Glutamatergic neuron (in vitro differentiated cells): ENCODE data around the gene SSH3. TPM values are rescaled to one million over a fixed set of nuclear protein-coding genes. Genes with fewer than 3 reads are reported as not detected.

Experiments
- DNase-seq: peaks from one replicate; pipeline ENCODE4 v3.0.0; 2022
- H3K27ac Mint-ChIP-seq: one replicate; pipeline ENCODE4 v1.8.0; 2020; ENCODE audit warnings: mild to moderate bottlenecking, mixed read lengths, inconsistent platforms; ENCODE audit not compliant: unreplicated experiment
- H3K27me3 Mint-ChIP-seq: one replicate; pipeline ENCODE4 v1.8.0; 2020; ENCODE audit warnings: mild to moderate bottlenecking, moderate library complexity, mixed read lengths, inconsistent platforms; ENCODE audit not compliant: unreplicated experiment
- H3K36me3 Mint-ChIP-seq: one replicate; pipeline ENCODE4 v1.8.0; 2020; ENCODE audit warnings: mild to moderate bottlenecking, mixed read lengths, inconsistent platforms; ENCODE audit not compliant: unreplicated experiment
- H3K4me1 Mint-ChIP-seq: one replicate; pipeline ENCODE4 v1.8.0; 2020; ENCODE audit warnings: mild to moderate bottlenecking, low read depth, mixed read lengths, inconsistent platforms; ENCODE audit not compliant: unreplicated experiment
- H3K4me3 Mint-ChIP-seq: one replicate; pipeline ENCODE4 v1.8.0; 2020; ENCODE audit warnings: mild to moderate bottlenecking, mixed read lengths, inconsistent platforms; ENCODE audit not compliant: unreplicated experiment
- H3K9me3 Mint-ChIP-seq: one replicate; pipeline ENCODE4 v1.8.0; 2020; ENCODE audit warnings: mild to moderate bottlenecking, moderate library complexity, mixed read lengths, inconsistent platforms; ENCODE audit not compliant: unreplicated experiment
- total RNA-seq: library from RNA; stranded (reverse); fragmentation: NEBNext Ultra II Directional; extraction: Animal tissue kit (Norgen Biotek cat#: 25700); gene quantifications from one replicate; pipeline ENCODE4 v1.2.1, GENCODE V29; 2021; ENCODE audit not compliant: unreplicated experiment
- TF ChIP-seq, protein P1 (sequence below): fragments of 200-600 bp; sonication (generic); IDR thresholded peaks from one replicate; pipeline ENCODE4 v1.5.0; 2021; ENCODE audit not compliant: partially characterized antibody, unreplicated experiment

Gene SSH3
- total RNA-seq, 1 donor from 2014 or later = 8.3 TPM

DNA sequence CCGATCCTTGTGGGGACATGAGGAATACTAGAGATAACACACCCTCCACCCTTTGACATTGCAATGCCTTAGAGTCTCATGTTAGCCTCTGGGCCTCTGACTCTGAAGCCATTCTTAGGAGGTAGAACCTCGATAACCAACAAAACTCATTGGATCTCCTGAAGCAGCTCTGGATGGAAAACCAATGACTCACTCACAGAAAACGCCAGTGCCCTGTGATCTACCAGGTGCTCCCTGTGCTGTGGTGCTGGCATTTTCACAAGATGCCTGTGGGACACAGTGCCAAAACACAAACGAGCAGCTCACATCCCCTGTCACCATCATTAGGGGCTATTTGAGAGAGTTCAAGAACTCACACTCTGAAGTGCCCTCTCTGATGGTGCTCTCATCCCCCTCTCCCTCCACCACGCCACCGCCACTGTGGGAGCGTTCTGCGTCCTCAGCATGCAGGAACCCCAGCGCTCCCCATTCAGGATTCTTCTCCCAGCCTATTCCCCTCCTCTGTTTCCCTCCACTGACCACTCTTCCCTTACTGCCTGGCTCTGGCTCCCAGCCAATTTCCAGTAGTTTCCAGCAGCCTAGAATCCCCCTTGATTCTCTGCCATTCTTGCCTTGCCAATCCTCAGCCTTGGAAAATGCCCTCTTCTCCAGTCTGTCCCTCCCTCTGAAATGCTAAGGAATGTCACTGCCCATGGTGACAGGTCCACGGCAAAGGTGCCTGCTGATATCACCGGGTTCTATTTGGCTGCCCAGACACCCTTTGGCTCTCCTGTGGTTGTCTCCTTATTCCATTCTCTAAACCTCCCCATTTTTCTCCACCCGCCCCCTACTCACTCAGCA is 54.7 kb downstream of the SSH3 start:
- Mint-ChIP-seq H3K4me1 (peaks cover 9% of the 10 kb centered on the region), H3K27ac (no peak overlapping the region)

More for the DNA sequence above, 54.7 kb downstream of the SSH3 start:
- Mint-ChIP-seq H3K4me3 (no peak overlapping the region), H3K36me3 (no peaks in the 10 kb centered on the region), H3K27me3 (peaks cover 20% of the 10 kb centered on the region), H3K9me3 (peaks cover 10% of the 10 kb centered on the region)
- DNase-seq = no peak
- TF ChIP-seq, protein P1, sequence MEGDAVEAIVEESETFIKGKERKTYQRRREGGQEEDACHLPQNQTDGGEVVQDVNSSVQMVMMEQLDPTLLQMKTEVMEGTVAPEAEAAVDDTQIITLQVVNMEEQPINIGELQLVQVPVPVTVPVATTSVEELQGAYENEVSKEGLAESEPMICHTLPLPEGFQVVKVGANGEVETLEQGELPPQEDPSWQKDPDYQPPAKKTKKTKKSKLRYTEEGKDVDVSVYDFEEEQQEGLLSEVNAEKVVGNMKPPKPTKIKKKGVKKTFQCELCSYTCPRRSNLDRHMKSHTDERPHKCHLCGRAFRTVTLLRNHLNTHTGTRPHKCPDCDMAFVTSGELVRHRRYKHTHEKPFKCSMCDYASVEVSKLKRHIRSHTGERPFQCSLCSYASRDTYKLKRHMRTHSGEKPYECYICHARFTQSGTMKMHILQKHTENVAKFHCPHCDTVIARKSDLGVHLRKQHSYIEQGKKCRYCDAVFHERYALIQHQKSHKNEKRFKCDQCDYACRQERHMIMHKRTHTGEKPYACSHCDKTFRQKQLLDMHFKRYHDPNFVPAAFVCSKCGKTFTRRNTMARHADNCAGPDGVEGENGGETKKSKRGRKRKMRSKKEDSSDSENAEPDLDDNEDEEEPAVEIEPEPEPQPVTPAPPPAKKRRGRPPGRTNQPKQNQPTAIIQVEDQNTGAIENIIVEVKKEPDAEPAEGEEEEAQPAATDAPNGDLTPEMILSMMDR = no peak

Other genes starting within 250 kb of the SSH3 start
- gene RHOD, start 246.7 kb upstream of the SSH3 start, total RNA-seq = not detected
- gene KDM2A, start 184.3 kb upstream of the SSH3 start, total RNA-seq = 71.0 TPM
- gene GRK2, start 37.1 kb upstream of the SSH3 start, total RNA-seq = 52.2 TPM
- gene ANKRD13D, start 14.2 kb upstream of the SSH3 start, total RNA-seq = 109 TPM
- 15.4 TPM for gene POLD4, start 50.0 kb downstream of the SSH3 start, total RNA-seq
- not detected for gene CLCF1, start 70.1 kb downstream of the SSH3 start, total RNA-seq
- gene RAD9A, start 88.5 kb downstream of the SSH3 start, total RNA-seq = 12.1 TPM
- 163 TPM for gene PPP1CA, start 98.3 kb downstream of the SSH3 start, total RNA-seq
- not detected for gene TBC1D10C, start 100.6 kb downstream of the SSH3 start, total RNA-seq
- 0.07 TPM for gene CARNS1, start 112.1 kb downstream of the SSH3 start, total RNA-seq
- gene RPS6KB2, start 125.0 kb downstream of the SSH3 start, total RNA-seq = 69.0 TPM
- gene PTPRCAP, start 134.2 kb downstream of the SSH3 start, total RNA-seq = 2.1 TPM
- 88.8 TPM for gene CORO1B, start 139.9 kb downstream of the SSH3 start, total RNA-seq
- not detected for gene GPR152, start 149.2 kb downstream of the SSH3 start, total RNA-seq
- not detected for gene CABP4, start 151.8 kb downstream of the SSH3 start, total RNA-seq
- gene TMEM134, start 165.7 kb downstream of the SSH3 start, total RNA-seq = 41.9 TPM
- gene AIP, start 179.5 kb downstream of the SSH3 start, total RNA-seq = 43.0 TPM
- 25.6 TPM for gene PITPNM1, start 201.8 kb downstream of the SSH3 start, total RNA-seq
- gene CDK2AP2, start 204.6 kb downstream of the SSH3 start, total RNA-seq = 21.9 TPM
- gene CABP2, start 219.9 kb downstream of the SSH3 start, total RNA-seq = not detected